Inflammatory macrophage treated with lipopolysaccharide for 4 hours (primary cell): Measurements from ENCODE around the gene PCDHA11.
"Not testable (repeated sequence)": the region's sequence is repeated elsewhere in the genome, so short reads cannot be mapped to it uniquely, and the experiment has no call there.

ENCODE experiments used
- DNase-seq: peaks from one replicate; pipeline ENCODE4 v3.0.0-alpha.2; 2020

PCDHA11 gene

DNA sequence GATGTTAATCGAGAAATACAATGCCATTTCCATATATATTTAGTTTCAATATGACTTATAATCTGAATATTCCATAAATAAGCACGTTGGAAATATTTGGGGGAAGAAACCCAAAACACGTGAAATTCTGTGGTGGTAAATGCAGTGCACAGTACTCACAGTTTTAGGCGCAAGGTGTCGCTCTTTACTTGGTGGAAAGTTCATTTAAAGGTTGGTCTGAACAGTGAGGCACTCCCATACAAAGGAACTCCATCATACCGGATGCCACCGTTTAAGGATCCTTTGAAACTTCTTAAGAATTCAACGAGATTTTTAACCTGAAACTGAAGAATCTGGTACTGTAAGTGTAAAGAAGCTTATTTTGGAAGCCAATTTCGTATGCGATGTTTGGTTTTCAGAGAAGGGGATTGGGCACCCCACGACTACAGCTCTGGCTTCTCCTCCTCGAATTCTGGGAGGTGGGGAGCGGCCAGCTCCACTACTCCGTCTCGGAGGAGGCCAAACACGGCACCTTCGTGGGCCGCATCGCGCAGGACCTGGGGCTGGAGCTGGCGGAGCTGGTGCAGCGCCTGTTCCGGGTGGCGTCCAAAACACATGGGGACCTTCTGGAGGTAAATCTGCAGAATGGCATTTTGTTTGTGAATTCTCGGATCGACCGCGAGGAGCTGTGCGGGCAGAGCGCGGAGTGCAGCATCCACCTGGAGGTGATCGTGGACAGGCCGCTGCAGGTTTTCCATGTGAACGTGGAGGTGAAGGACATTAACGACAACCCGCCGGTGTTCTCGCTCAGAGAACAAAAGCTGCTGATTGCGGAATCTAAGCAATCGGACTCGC, at the start of gene PCDHA11:
TSS of gene PCDHA11 (plus strand) at position 237 of the 834 bp plus-strand sequence. CDS start at position 384, 147 bp downstream.
- DNase-seq, result no peak

- no peak for DNase-seq
Measured at GRCh38 chr5:140821375-140822280, 47.1 kb upstream of the PCDHA11 start, which contains the start of gene PCDHA5. Gene PCDHA5 (plus strand): TSS chr5:140821613.

DNA sequence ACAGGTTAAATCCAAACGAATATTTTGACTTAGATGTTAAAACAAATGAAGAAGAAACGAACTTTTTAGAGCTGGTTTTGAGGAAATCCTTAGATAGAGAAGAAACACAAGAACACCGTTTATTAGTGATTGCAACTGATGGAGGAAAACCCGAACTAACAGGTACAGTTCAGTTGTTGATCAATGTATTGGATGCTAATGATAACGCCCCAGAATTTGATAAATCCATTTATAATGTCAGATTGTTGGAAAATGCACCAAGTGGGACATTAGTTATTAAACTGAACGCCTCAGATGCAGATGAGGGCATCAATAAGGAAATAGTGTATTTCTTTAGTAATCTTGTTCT, 46.5 kb upstream of the PCDHA11 start:
- DNase-seq, result no peak

- DNase-seq, result not testable (repeated sequence)
Measured at GRCh38 chr5:140822969-140823368, 45.8 kb upstream of the PCDHA11 start.

- DNase-seq, result no peak
Measured at GRCh38 chr5:140823475-140823874, 45.3 kb upstream of the PCDHA11 start.

DNA sequence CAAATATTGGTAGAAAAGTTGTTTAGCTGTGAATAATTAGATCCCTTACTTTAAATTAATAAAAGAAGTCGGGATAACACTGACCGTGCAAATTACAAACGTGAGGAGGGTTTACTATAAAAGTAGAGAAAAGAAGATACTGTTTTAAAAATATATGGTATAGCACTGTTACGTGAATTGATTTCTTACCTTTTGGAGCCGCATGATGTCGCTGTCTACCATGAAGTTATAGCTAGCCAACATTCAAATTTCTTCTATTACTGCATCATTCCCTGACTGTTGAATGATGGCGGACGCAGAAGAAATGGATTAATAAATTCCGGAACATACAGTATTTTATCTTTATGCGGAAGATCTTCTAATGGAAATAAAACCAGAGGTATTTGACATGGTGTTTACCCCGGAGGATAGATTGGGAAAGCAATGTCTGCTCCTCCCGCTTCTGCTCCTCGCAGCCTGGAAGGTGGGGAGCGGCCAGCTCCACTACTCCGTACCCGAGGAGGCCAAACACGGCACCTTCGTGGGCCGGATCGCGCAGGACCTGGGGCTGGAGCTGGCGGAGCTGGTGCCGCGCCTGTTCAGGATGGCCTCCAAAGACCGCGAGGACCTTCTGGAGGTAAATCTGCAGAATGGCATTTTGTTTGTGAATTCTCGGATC, 40.9 kb upstream of the PCDHA11 start, which contains the start of gene PCDHA6:
TSS of gene PCDHA6 (plus strand) at position 257 of the 658 bp plus-strand sequence. CDS start at position 389, 132 bp downstream.
- no peak for DNase-seq

DNA sequence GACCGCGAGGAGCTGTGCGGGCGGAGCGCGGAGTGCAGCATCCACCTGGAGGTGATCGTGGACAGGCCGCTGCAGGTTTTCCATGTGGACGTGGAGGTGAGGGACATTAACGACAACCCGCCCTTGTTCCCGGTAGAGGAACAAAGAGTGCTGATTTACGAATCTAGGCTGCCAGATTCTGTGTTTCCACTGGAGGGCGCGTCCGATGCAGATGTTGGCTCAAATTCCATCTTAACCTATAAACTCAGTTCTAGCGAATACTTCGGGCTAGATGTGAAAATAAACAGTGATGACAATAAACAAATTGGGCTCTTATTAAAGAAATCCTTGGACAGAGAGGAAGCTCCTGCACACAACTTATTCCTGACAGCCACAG, 40.4 kb upstream of the PCDHA11 start:
- DNase-seq, result no peak

DNA sequence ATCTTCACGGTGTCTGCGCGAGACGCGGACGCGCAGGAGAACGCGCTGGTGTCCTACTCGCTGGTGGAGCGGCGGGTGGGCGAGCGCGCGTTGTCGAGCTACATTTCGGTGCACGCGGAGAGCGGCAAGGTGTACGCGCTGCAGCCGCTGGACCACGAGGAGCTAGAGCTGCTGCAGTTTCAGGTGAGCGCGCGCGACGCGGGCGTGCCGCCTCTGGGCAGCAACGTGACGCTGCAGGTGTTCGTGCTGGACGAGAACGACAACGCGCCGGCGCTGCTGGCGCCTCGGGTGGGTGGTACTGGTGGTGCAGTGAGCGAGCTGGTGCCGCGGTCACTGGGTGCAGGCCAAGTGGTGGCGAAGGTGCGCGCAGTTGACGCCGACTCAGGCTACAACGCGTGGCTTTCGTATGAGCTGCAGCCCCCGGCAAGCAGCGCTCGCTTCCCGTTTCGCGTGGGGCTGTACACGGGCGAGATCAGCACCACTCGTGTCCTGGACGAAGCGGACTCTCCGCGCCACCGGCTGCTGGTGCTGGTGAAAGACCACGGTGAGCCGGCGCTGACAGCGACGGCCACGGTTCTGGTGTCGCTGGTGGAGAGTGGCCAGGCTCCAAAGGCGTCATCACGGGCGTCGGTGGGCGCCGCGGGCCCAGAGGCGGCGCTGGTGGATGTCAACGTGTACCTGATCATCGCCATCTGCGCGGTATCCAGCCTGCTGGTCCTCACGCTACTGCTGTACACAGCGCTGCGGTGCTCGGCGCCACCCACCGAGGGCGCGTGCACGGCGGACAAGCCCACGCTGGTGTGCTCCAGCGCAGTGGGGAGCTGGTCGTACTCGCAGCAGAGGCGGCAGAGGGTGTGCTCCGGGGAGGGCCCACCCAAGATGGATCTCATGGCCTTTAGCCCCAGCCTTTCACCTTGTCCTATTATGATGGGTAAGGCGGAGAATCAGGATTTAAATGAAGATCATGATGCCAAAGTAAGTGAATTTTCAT, 39.0 kb upstream of the PCDHA11 start:
- not testable (repeated sequence) for DNase-seq

GRCh38 chr5:140833993-140834392, 34.8 kb upstream of the PCDHA11 start, which contains the start of gene PCDHA7:
Gene PCDHA7 (plus strand): TSS chr5:140834269. CDS start chr5:140834384, 115 bp downstream.
- DNase-seq, result no peak

GRCh38 chr5:140834439-140835008, 34.2 kb upstream of the PCDHA11 start:
- not testable (repeated sequence) for DNase-seq

DNA sequence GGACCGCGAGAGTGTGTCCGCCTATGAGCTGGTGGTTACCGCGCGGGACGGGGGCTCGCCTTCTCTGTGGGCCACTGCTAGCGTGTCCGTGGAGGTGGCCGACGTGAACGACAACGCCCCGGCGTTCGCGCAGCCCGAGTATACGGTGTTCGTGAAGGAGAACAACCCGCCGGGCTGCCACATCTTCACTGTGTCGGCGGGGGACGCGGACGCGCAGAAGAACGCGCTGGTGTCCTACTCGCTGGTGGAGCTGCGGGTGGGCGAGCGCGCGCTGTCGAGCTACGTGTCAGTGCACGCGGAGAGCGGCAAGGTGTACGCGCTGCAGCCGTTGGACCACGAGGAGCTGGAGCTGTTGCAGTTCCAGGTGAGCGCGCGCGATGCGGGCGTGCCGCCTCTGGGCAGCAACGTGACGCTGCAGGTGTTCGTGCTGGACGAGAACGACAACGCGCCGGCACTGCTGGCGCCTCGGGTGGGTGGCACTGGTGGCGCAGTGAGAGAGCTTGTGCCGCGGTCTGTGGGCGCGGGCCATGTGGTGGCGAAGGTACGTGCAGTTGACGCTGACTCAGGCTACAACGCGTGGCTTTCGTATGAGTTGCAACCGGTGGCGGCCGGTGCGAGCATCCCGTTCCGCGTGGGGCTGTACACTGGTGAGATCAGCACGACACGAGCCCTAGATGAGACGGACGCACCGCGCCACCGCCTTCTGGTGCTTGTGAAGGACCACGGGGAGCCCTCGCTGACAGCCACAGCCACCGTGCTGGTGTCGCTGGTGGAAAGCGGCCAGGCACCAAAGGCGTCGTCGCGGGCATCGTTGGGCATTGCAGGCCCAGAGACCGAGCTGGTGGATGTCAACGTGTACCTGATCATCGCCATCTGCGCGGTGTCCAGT, 32.9 kb upstream of the PCDHA11 start:
- DNase-seq, result no peak

- DNase-seq, result no peak
Measured at GRCh38 chr5:140840978-140841962, 27.5 kb upstream of the PCDHA11 start, which contains the start of gene PCDHA8. Gene PCDHA8 (plus strand): TSS chr5:140841187. CDS start chr5:140841322, 135 bp downstream.

GRCh38 chr5:140842798-140843733, 25.7 kb upstream of the PCDHA11 start:
- DNase-seq, result no peak

GRCh38 chr5:140848139-140849102, 20.3 kb upstream of the PCDHA11 start, which contains the start of gene PCDHA9:
Gene PCDHA9 (plus strand): TSS chr5:140848382. CDS start chr5:140848496, 114 bp downstream.
- not testable (repeated sequence) for DNase-seq

DNA sequence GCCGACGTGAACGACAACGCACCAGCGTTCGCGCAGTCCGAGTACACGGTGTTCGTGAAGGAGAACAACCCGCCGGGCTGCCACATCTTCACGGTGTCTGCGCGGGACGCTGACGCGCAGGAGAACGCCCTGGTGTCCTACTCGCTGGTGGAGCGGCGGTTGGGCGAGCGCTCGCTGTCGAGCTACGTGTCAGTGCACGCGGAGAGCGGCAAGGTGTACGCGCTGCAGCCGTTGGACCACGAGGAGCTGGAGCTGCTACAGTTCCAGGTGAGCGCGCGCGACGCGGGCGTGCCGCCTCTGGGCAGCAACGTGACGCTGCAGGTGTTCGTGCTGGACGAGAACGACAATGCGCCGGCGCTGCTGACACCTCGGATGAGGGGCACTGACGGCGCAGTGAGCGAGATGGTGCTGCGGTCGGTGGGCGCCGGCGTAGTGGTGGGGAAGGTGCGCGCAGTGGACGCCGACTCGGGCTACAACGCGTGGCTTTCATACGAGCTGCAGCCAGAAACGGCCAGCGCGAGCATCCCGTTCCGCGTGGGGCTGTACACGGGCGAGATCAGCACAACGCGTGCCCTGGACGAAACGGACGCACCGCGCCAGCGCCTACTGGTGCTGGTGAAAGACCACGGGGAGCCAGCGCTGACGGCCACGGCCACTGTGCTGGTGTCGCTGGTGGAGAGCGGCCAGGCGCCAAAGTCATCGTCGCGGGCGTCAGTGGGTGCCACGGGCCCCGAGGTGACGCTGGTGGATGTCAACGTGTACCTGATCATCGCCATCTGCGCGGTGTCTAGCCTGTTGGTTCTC, 18.7 kb upstream of the PCDHA11 start:
- not testable (repeated sequence) for DNase-seq
